NB4 (cell line): ENCODE data around the gene NTSR1.

Experiments
- CTCF ChIP-seq: IDR thresholded peaks from one replicate; pipeline ENCODE4 v1.5.1; 2012; ENCODE audit warnings: low read depth, low read length
- MYC ChIP-seq: IDR thresholded peaks from 2 replicates; pipeline ENCODE4 v1.6.1; 2011; ENCODE audit warnings: low read depth, low read length
- POLR2A ChIP-seq: IDR thresholded peaks from 2 replicates; pipeline ENCODE4 v1.6.1; 2011; ENCODE audit warnings: mild to moderate bottlenecking; ENCODE audit not compliant: insufficient read length; ENCODE audit errors: extremely low read depth

- no peak for TF ChIP-seq POLR2A
- TF ChIP-seq CTCF = no peak
- TF ChIP-seq MYC = no peak
Measured at GRCh38 chr20:62722627-62723026, 14.0 kb downstream of the NTSR1 start.
